A549 (cell line): Measurements from ENCODE around the gene SUSD5. TPM values are rescaled to one million over a fixed set of nuclear protein-coding genes. Genes with fewer than 3 reads are reported as not detected.

Source experiments
- ATAC-seq, 2 experiments: fragments of 200-7000 bp in 1 of 2; fragments of >200 bp in 1 of 2; cut with Nextera tagmentation in 1 of 2; cut with Tn5 transposase in 1 of 2; 3 replicates each; pipeline versions ENCODE4 v1.8.0 to v1.9.1; 2018 to 2020; ENCODE audit warnings: mild to moderate bottlenecking in 1 of 2, moderate library complexity in 1 of 2
- CTCF ChIA-PET: fragments of 300-600 bp; sonication (Branson Sonifier 250); formaldehyde crosslinking; extraction: SDS; loops from one replicate; lab custom pipeline; 2021; ENCODE audit warnings: antibody characterized with exemption, inconsistent platforms; lab: Yijun Ruan, JAX
- POLR2A ChIA-PET: fragments of 350-600 bp; formaldehyde crosslinking; extraction: SDS; loops from one replicate; lab custom pipeline; 2021; ENCODE audit warnings: antibody characterized with exemption, inconsistent platforms; lab: Yijun Ruan, JAX
- DNase-seq, 2 experiments: peaks; one replicate each; pipeline versions ENCODE4 v3.0.0 to v3.0.0-alpha.2; 2011 to 2016; ENCODE audit warnings: low read depth in 1 of 2, low spot score in 1 of 2
- FAIRE-seq: peaks from 2 replicates; lab custom pipeline; 2011; peaks lifted over from hg19 to GRCh38; lab: Jason Lieb, UNC
- H3K27ac ChIP-seq, 2 experiments: fragments of >200 bp; sonication (Bioruptor Twin); formaldehyde crosslinking; 3 replicates each; pipeline ENCODE4 v1.5.1; 2016 to 2017
- H3K4me1 ChIP-seq: fragments of >200 bp; sonication (Bioruptor Twin); formaldehyde crosslinking; 3 replicates; pipeline ENCODE4 v1.6.1; 2016
- H3K4me2 ChIP-seq: fragments of >200 bp; sonication (Bioruptor Twin); formaldehyde crosslinking; 3 replicates; pipeline ENCODE4 v1.6.1; 2016
- H3K4me3 ChIP-seq: fragments of >200 bp; sonication (Bioruptor Twin); formaldehyde crosslinking; 3 replicates; pipeline ENCODE4 v1.5.1; 2016
- H3K9me3 ChIP-seq: fragments of >200 bp; sonication (Bioruptor Twin); formaldehyde crosslinking; 3 replicates; pipeline ENCODE4 v1.6.1; 2016
- ESRRA ChIP-seq: fragments of 150-350 bp; IDR thresholded peaks from 2 replicates; pipeline ENCODE4 v1.6.1; 2014; ENCODE audit warnings: mild to moderate bottlenecking, low read length, borderline replicate concordance
- FOXS1 ChIP-seq: fragments of 250-450 bp; sonication (Bioruptor Pico); IDR thresholded peaks from 2 replicates; pipeline ENCODE4 v1.5.0; 2020; ENCODE audit warnings: mild to moderate bottlenecking, moderate library complexity
- GATA3 ChIP-seq: IDR thresholded peaks from 2 replicates; pipeline ENCODE4 v1.6.1; 2012; ENCODE audit warnings: borderline replicate concordance
- HOXA7 ChIP-seq: fragments of 250-450 bp; sonication (Bioruptor Pico); IDR thresholded peaks from 2 replicates; pipeline ENCODE4 v1.5.0; 2020; ENCODE audit warnings: mild to moderate bottlenecking, moderate library complexity
- HOXB13 ChIP-seq: fragments of 250-450 bp; sonication (Bioruptor Pico); IDR thresholded peaks from 2 replicates; pipeline ENCODE4 v1.5.0; 2020; ENCODE audit warnings: low read depth, mild to moderate bottlenecking, moderate library complexity
- HOXB5 ChIP-seq: fragments of 250-450 bp; sonication (Bioruptor Pico); IDR thresholded peaks from 2 replicates; pipeline ENCODE4 v1.5.0; 2020; ENCODE audit warnings: mild to moderate bottlenecking, moderate library complexity
- JUNB ChIP-seq: fragments of >200 bp; sonication (Bioruptor Twin); formaldehyde crosslinking; IDR thresholded peaks from 2 replicates; pipeline ENCODE4 v1.6.1; 2016
- KDM5A ChIP-seq: fragments of 200-600 bp; sonication (generic); IDR thresholded peaks from 2 replicates; pipeline ENCODE4 v1.6.1; 2016; ENCODE audit warnings: antibody characterized with exemption, mild to moderate bottlenecking
- NFE2L2 ChIP-seq: fragments of 150-350 bp; conservative IDR thresholded peaks from 2 replicates; pipeline ENCODE4 v1.6.1; 2014; ENCODE audit warnings: low read length
- NR3C1 ChIP-seq: fragments of >200 bp; sonication (Bioruptor Twin); formaldehyde crosslinking; IDR thresholded peaks from 3 replicates; pipeline ENCODE4 v1.6.1; 2017
- PHF8 ChIP-seq: fragments of 200-600 bp; sonication (generic); IDR thresholded peaks from 2 replicates; pipeline ENCODE4 v1.6.1; 2016; ENCODE audit warnings: low read depth, mild to moderate bottlenecking, antibody characterized with exemption, moderate library complexity, borderline replicate concordance
- POLR2A ChIP-seq: IDR thresholded peaks from 2 replicates; pipeline ENCODE4 v1.6.1; 2012; ENCODE audit warnings: mild to moderate bottlenecking, low read length
- RFX5 ChIP-seq: fragments of 450-650 bp; IDR thresholded peaks from 2 replicates; pipeline ENCODE4 v1.7.1; 2014; ENCODE audit warnings: antibody characterized with exemption, mild to moderate bottlenecking, moderate library complexity
- RNF2 ChIP-seq: fragments of 200-600 bp; sonication (generic); IDR thresholded peaks from 2 replicates; pipeline ENCODE4 v1.6.1; 2016; ENCODE audit warnings: low read depth, mild to moderate bottlenecking, antibody characterized with exemption, moderate library complexity, borderline replicate concordance
- TFCP2L1 ChIP-seq: fragments of 250-450 bp; sonication (Bioruptor Pico); IDR thresholded peaks from 2 replicates; pipeline ENCODE4 v1.5.0; 2021; ENCODE audit warnings: mild to moderate bottlenecking
- TP53 ChIP-seq: fragments of 250-450 bp; sonication (Bioruptor Pico); IDR thresholded peaks from 2 replicates; pipeline ENCODE4 v1.5.0; 2021; ENCODE audit warnings: mild to moderate bottlenecking, moderate library complexity
- ZC3H11A ChIP-seq: fragments of 450-650 bp; IDR thresholded peaks from 2 replicates; pipeline ENCODE4 v1.6.1; 2014; ENCODE audit warnings: antibody characterized with exemption, mild to moderate bottlenecking
- ZSCAN20 ChIP-seq: fragments of 250-450 bp; sonication (Bioruptor Pico); IDR thresholded peaks from 2 replicates; pipeline ENCODE4 v1.8.0; 2022; ENCODE audit warnings: mild to moderate bottlenecking, moderate library complexity
- WGBS: methylation state at CpG from one replicate; pipeline ENCODE4 v1.1.6; 2017; ENCODE audit errors: missing lambda C conversion rate; 5-methylcytosine and 5-hydroxymethylcytosine counted together
- polyA plus RNA-seq, 4 experiments: library from polyadenylated mRNA; depleted of rRNA in 3 of 4; stranded (reverse); fragments of >200 nt; fragmentation: RNase III in 1 of 4; extraction: RNeasy Plus Mini Kit Qiagen cat#74134 plus additional on column Dnase treatment in 1 of 4; gene quantifications; 2 replicates in 3 of 4; 3 replicates in 1 of 4; pipeline ENCODE4 v1.2.3, GENCODE V29; 2011 to 2017
- TF ChIP-seq, protein P1 (sequence below): IDR thresholded peaks from 2 replicates; pipeline ENCODE4 v1.6.1; 2012
- TF ChIP-seq, protein P2 (sequence below): IDR thresholded peaks from 2 replicates; pipeline ENCODE4 v1.6.1; 2012; ENCODE audit warnings: low read depth, borderline replicate concordance
- TF ChIP-seq, protein P3 (sequence below): fragments of >200 bp; sonication (Bioruptor Twin); formaldehyde crosslinking; IDR thresholded peaks from 3 replicates; pipeline ENCODE4 v1.6.1; 2016
- TF ChIP-seq, protein P4 (sequence below): IDR thresholded peaks from 2 replicates; pipeline ENCODE4 v1.6.1; 2012
- TF ChIP-seq, protein P5 (sequence below): fragments of 250-450 bp; sonication (Bioruptor Pico); IDR thresholded peaks from 2 replicates; pipeline ENCODE4 v1.5.0; 2020; ENCODE audit warnings: low read depth, mild to moderate bottlenecking, moderate library complexity
- TF ChIP-seq, protein P6 (sequence below): fragments of >200 bp; sonication (Bioruptor Twin); formaldehyde crosslinking; IDR thresholded peaks from 2 replicates; pipeline ENCODE4 v1.6.1; 2016

Gene SUSD5
- polyA plus RNA-seq, 2 of the 4 experiments (the other 2 are of a cell fraction), result 0.63 to 1.7 TPM

DNA sequence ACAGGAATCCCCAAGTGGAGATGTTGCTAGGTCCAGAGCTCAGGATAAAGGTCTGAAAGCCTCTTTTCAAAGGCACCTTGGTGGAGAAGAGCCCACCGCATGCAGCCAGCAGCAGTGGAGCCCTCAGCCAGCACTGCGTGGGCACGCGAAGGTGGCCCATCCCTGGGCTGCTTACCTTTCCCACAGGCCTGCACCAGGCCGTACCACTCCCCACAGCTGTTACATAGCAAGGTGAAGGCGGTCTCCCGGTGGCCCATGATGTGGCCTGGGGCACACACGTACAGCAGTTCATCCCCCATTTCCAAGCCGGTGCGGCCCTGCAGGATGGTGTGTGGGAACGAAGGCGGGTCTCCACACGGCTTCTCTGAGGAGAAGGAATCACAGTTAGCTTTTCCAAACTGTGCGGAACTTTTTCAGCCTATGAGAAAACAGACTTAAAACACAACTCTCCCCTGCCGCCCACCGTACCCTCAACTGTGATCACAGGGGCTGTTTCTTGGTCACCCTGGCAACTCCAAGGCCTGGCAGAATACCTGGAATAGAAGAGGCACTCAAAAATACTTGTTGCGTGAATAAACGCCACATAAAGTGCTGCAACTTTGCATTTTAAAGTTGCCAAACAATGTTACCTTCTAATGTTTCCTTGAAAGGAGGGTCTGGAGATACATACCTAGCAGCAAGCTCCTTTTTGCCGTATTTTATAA, 43.7 kb downstream of the SUSD5 start:
- FAIRE-seq, result no peak
- no peaks in the 10 kb centered on the region for H3K9me3 ChIP-seq
- no peak for TF ChIP-seq RFX5
- no peak for TF ChIP-seq KDM5A
- TF ChIP-seq, protein P1, sequence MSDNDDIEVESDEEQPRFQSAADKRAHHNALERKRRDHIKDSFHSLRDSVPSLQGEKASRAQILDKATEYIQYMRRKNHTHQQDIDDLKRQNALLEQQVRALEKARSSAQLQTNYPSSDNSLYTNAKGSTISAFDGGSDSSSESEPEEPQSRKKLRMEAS, result no peak
- TF ChIP-seq, protein P2, sequence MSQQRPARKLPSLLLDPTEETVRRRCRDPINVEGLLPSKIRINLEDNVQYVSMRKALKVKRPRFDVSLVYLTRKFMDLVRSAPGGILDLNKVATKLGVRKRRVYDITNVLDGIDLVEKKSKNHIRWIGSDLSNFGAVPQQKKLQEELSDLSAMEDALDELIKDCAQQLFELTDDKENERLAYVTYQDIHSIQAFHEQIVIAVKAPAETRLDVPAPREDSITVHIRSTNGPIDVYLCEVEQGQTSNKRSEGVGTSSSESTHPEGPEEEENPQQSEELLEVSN, result no peak
- TF ChIP-seq FOXS1, result no peak
- TF ChIP-seq ZSCAN20 (CRISPR knock-in tag), result no peak
- TF ChIP-seq, protein P3, sequence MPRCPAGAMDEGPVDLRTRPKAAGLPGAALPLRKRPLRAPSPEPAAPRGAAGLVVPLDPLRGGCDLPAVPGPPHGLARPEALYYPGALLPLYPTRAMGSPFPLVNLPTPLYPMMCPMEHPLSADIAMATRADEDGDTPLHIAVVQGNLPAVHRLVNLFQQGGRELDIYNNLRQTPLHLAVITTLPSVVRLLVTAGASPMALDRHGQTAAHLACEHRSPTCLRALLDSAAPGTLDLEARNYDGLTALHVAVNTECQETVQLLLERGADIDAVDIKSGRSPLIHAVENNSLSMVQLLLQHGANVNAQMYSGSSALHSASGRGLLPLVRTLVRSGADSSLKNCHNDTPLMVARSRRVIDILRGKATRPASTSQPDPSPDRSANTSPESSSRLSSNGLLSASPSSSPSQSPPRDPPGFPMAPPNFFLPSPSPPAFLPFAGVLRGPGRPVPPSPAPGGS, result no peak
- TF ChIP-seq PHF8, result no peak
- TF ChIP-seq, all 56 proteins: peak for 0
- ChIA-PET CTCF (interaction anchor here (0.6 to 2.4 kb wide), 2 partner anchors 43 to 183 kb away, joined by 3 to 5 read pairs; no protein-coding TSS in a partner anchor), POLR2A (no interaction called here)
- no peak overlapping the region for H3K27ac ChIP-seq
- ATAC-seq (no peak), DNase-seq (no peak)
- no peak overlapping the region for H3K4me3 ChIP-seq
- no peak overlapping the region for H3K4me2 ChIP-seq
- 80% methylated on average over 19 of the region's 19 CpGs for WGBS
- H3K4me1 ChIP-seq, result no peaks in the 10 kb centered on the region

DNA sequence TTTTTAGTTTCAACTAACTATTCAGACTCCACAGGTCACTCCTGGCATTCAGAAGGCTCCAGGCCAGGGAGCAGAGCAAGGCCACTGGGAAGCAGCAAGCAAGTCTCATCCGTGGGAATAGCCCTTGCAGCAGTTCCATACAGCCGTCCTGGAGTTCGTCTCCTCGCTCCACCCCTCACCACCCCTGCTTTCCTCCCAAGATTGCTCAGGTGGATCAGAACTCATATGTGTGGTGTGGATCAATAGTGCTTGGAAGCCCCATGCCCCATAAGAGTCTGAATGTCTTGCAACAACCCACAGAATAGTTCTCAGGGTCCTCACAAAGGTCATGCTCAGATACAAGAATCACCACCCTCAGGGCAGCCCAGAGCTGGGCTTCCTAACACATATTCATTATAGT, 44.5 kb downstream of the SUSD5 start:
- Histone ChIP-seq H3K4me3 (no peak overlapping the region), H3K27ac (no peak overlapping the region), H3K4me1 (no peaks in the 10 kb centered on the region), H3K4me2 (no peak overlapping the region), H3K9me3 (no peaks in the 10 kb centered on the region)
- FAIRE-seq (no peak), DNase-seq (no peak), ATAC-seq (0 out of 6 replicates have a peak, but pooled peaks of 1 of the 2 experiments have one; percentile 39)
- no peak for TF ChIP-seq TFCP2L1 (CRISPR knock-in tag)
- TF ChIP-seq HOXA7, result no peak
- TF ChIP-seq, protein P1, result no peak
- no peak for TF ChIP-seq POLR2A
- no peak for TF ChIP-seq NR3C1
- TF ChIP-seq GATA3, result no peak
- TF ChIP-seq NFE2L2, result no peak
- TF ChIP-seq, protein P4, sequence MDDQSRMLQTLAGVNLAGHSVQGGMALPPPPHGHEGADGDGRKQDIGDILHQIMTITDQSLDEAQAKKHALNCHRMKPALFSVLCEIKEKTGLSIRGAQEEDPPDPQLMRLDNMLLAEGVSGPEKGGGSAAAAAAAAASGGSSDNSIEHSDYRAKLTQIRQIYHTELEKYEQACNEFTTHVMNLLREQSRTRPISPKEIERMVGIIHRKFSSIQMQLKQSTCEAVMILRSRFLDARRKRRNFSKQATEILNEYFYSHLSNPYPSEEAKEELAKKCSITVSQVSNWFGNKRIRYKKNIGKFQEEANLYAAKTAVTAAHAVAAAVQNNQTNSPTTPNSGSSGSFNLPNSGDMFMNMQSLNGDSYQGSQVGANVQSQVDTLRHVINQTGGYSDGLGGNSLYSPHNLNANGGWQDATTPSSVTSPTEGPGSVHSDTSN, result no peak
- TF ChIP-seq, protein P5, sequence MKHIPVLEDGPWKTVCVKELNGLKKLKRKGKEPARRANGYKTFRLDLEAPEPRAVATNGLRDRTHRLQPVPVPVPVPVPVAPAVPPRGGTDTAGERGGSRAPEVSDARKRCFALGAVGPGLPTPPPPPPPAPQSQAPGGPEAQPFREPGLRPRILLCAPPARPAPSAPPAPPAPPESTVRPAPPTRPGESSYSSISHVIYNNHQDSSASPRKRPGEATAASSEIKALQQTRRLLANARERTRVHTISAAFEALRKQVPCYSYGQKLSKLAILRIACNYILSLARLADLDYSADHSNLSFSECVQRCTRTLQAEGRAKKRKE (CRISPR knock-in tag), result no peak
- TF ChIP-seq KDM5A, result no peak
- TF ChIP-seq ESRRA, result no peak
- TF ChIP-seq PHF8, result no peak
- ChIA-PET POLR2A (no interaction called here), CTCF (interaction anchor here (0.6 kb wide), 1 partner anchor 184 kb away, joined by 3 read pairs; no protein-coding TSS in a partner anchor)
- 59% methylated on average over 4 of the region's 4 CpGs for WGBS

DNA sequence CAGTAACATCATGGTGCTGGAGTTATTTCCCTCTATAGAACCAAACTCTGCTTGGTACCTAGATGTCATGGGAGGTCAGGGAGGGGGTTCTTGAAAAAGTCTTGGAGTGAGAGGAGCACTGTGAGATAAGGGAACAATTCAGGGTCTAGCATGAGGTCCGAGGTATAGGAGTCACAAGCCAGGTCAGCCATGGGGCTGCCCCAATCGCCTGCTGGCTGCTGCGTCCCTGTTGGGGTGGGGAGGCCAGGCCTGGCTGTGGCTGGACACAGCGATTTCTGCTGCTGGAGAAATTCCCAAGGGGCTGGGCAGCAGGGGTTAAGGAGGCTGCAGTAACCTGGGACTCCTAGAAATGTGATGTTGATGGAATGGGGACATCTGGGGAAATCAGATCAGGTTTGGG, 44.9 kb downstream of the SUSD5 start:
- WGBS, result 67% methylated on average over 4 of the region's 4 CpGs
- DNase-seq (no peak), FAIRE-seq (no peak)
- Histone ChIP-seq H3K27ac (no peak overlapping the region), H3K4me2 (no peak overlapping the region), H3K4me3 (no peak overlapping the region)
- TF ChIP-seq JUNB (no peak), RNF2 (no peak), ZC3H11A (no peak), HOXB5 (CRISPR knock-in tag) (no peak), TP53 (CRISPR knock-in tag) (no peak), HOXB13 (CRISPR knock-in tag) (no peak)
- TF ChIP-seq, protein P6, sequence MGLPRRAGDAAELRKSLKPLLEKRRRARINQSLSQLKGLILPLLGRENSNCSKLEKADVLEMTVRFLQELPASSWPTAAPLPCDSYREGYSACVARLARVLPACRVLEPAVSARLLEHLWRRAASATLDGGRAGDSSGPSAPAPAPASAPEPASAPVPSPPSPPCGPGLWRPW, result no peak
- TF ChIP-seq, all 56 proteins: peak for 0
- no peaks in the 10 kb centered on the region for H3K4me1 ChIP-seq
- peak; percentile 25 to 59; a peak in 1 of 6 replicates for ATAC-seq
- ChIA-PET POLR2A (no interaction called here), CTCF (interaction anchor here (0.6 kb wide), 1 partner anchor 161 kb away, joined by 3 read pairs; no protein-coding TSS in a partner anchor)
- no peaks in the 10 kb centered on the region for H3K9me3 ChIP-seq
